ENCODE data around the gene POLD3.

GRCh38 chr11:74577624-74578396 is 14.6 kb upstream of the POLD3 start:
- TF ChIP-seq, protein P1, sequence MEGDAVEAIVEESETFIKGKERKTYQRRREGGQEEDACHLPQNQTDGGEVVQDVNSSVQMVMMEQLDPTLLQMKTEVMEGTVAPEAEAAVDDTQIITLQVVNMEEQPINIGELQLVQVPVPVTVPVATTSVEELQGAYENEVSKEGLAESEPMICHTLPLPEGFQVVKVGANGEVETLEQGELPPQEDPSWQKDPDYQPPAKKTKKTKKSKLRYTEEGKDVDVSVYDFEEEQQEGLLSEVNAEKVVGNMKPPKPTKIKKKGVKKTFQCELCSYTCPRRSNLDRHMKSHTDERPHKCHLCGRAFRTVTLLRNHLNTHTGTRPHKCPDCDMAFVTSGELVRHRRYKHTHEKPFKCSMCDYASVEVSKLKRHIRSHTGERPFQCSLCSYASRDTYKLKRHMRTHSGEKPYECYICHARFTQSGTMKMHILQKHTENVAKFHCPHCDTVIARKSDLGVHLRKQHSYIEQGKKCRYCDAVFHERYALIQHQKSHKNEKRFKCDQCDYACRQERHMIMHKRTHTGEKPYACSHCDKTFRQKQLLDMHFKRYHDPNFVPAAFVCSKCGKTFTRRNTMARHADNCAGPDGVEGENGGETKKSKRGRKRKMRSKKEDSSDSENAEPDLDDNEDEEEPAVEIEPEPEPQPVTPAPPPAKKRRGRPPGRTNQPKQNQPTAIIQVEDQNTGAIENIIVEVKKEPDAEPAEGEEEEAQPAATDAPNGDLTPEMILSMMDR (IDR thresholded peaks at IDR 0.05; ENCODE audit: borderline replicate concordance, extremely low read depth, low read length, poor library complexity, severe bottlenecking), result no peak
- TF ChIP-seq EZH2 (IDR thresholded peaks at IDR 0.05; ENCODE audit: borderline replicate concordance, low read depth, low read length, severe bottlenecking), result no peak

Data from DND-41 (cell line).